Tibial nerve (tissue), 4 donors: ENCODE measurements around the gene SSPN. TPM values are rescaled to one million over a fixed set of nuclear protein-coding genes. Genes with fewer than 3 reads are reported as not detected.

Source experiments
- DNase-seq, 2 donors: peaks; one replicate each; pipeline ENCODE4 v3.0.0-alpha.2; 2019; ENCODE audit warnings: low spot score in 2 of 2
- H3K27ac ChIP-seq, 4 donors: fragments of 200-600 bp; sonication (generic) in 3 of 4; one replicate each; pipeline ENCODE4 v1.5.1; 2017 to 2019; ENCODE audit warnings: mild to moderate bottlenecking in 1 of 4
- H3K27me3 ChIP-seq, 2 donors: fragments of 200-600 bp; sonication (generic) in 1 of 2; one replicate each; pipeline versions ENCODE4 v1.5.1 to v1.6.0; 2017 to 2019
- H3K36me3 ChIP-seq, 3 donors: fragments of 200-600 bp; sonication (generic); one replicate each; pipeline ENCODE4 v1.5.1; 2018 to 2019
- H3K4me1 ChIP-seq, 4 donors: fragments of 200-600 bp; sonication (generic) in 3 of 4; one replicate each; pipeline ENCODE4 v1.5.1; 2017 to 2019
- H3K4me3 ChIP-seq, 4 donors: fragments of 200-600 bp; sonication (generic) in 3 of 4; one replicate each; pipeline ENCODE4 v1.5.1; 2017 to 2019; ENCODE audit warnings: mild to moderate bottlenecking in 1 of 4, moderate library complexity in 1 of 4
- H3K9me3 ChIP-seq, 4 donors: fragments of 200-600 bp; sonication (generic) in 3 of 4; one replicate each; pipeline ENCODE4 v1.5.1; 2017 to 2019
- EP300 ChIP-seq, 2 donors: sonication (generic); formaldehyde crosslinking; IDR thresholded peaks; one replicate each; pipeline ENCODE4 v1.6.1; 2017; ENCODE audit warnings: antibody characterized with exemption in 2 of 2, mild to moderate bottlenecking in 1 of 2
- POLR2A ChIP-seq, 2 donors: fragments of 450-650 bp; IDR thresholded peaks; one replicate each; pipeline ENCODE4 v1.6.1; 2017; ENCODE audit warnings: antibody characterized with exemption in 2 of 2, mild to moderate bottlenecking in 2 of 2, moderate library complexity in 2 of 2
- WGBS, 2 donors: methylation state at CpG; one replicate each; pipeline ENCODE4 v1.1.5; 2018; 5-methylcytosine and 5-hydroxymethylcytosine counted together
- total RNA-seq, 4 donors: library from RNA; depleted of rRNA; stranded (reverse); fragments of >200 nt; gene quantifications; one replicate each; pipeline ENCODE4 v1.1.0, GENCODE V29; 2016
- TF ChIP-seq, protein P1 (sequence below), 5 experiments: fragments of 200-600 bp in 3 of 5; fragments of 450-650 bp in 2 of 5; sonication (generic) in 3 of 5; IDR thresholded peaks; one replicate each; pipeline ENCODE4 v1.5.1; 2016 to 2019; ENCODE audit warnings: antibody characterized with exemption in 5 of 5, mild to moderate bottlenecking in 3 of 5, moderate library complexity in 2 of 5

SSPN gene
- total RNA-seq, 4 donors from 2014 or later = 19.2 to 54.4 (median 45.2) TPM

DNA sequence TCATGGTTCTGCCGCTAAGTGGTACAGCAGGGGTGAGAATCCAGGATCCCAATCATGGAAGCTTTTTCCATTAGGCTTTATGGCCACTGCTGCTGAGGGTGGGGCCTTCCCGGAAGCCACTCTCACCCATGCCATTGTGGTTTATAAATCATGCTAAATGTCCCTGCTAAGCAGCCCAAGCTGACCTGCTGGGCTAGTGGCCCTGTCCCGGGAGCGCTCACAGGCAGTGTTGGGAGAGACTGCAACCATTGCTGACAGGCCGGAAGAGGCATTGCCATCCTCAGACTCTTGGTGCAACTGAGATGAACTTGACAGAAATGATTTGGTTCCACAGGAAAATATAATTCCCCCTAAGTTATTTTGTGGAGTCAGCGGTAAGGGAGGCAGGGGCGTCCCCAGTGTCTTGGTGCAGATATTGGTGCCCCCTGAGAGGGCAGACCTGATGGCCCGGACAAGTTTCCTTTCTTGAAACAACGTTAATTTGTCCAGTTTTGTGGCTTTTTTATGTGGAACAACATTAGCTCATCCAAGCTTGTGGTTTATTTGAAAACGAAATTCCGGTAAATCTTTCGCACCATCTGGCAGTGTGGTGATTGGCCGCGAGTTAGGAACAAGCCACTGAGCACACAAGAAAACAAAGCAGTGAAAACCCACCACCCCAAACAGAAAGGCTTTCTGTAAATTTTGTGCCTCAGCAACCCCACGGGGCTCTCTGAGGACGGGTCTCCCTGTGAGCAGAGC is 82.3 kb downstream of the SSPN start:
- no peak overlapping the region for H3K4me3 ChIP-seq
- no peaks in the 10 kb centered on the region for H3K9me3 ChIP-seq
- no peaks in the 10 kb centered on the region for H3K36me3 ChIP-seq
- no peak overlapping the region for H3K27ac ChIP-seq
- WGBS, 2 donors = 72 to 77% methylated on average over 16 of the region's 16 CpGs
- H3K27me3 ChIP-seq = no peaks in the 10 kb centered on the region
- H3K4me1 ChIP-seq = peaks cover 0 to 28% (median 13%) of the 10 kb centered on the region in 4 donors
- DNase-seq = no peak
- TF ChIP-seq POLR2A (IDR thresholded peaks at IDR 0.05) (no peak), EP300 (IDR thresholded peaks at IDR 0.05) (no peak)
- TF ChIP-seq, protein P1, sequence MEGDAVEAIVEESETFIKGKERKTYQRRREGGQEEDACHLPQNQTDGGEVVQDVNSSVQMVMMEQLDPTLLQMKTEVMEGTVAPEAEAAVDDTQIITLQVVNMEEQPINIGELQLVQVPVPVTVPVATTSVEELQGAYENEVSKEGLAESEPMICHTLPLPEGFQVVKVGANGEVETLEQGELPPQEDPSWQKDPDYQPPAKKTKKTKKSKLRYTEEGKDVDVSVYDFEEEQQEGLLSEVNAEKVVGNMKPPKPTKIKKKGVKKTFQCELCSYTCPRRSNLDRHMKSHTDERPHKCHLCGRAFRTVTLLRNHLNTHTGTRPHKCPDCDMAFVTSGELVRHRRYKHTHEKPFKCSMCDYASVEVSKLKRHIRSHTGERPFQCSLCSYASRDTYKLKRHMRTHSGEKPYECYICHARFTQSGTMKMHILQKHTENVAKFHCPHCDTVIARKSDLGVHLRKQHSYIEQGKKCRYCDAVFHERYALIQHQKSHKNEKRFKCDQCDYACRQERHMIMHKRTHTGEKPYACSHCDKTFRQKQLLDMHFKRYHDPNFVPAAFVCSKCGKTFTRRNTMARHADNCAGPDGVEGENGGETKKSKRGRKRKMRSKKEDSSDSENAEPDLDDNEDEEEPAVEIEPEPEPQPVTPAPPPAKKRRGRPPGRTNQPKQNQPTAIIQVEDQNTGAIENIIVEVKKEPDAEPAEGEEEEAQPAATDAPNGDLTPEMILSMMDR (IDR thresholded peaks at IDR 0.05) = no peak

- TF ChIP-seq EP300 (IDR thresholded peaks at IDR 0.05) (no peak), POLR2A (IDR thresholded peaks at IDR 0.05) (no peak)
- TF ChIP-seq, protein P1 (IDR thresholded peaks at IDR 0.05) = no peak
- no peak overlapping the region for H3K27ac ChIP-seq
- 75 to 78% methylated on average over 1 of the region's 1 CpG for WGBS, 2 donors
- no peaks in the 10 kb centered on the region for H3K27me3 ChIP-seq
- no peak for DNase-seq
- H3K9me3 ChIP-seq = no peaks in the 10 kb centered on the region
- peaks cover 0 to 24% (median 12%) of the 10 kb centered on the region in 4 donors for H3K4me1 ChIP-seq
- H3K4me3 ChIP-seq = no peak overlapping the region
- no peaks in the 10 kb centered on the region for H3K36me3 ChIP-seq
Observed at GRCh38 chr12:26278266-26278665, 82.9 kb downstream of the SSPN start.

- no peaks in the 10 kb centered on the region for H3K36me3 ChIP-seq
- DNase-seq = no peak
- H3K4me3 ChIP-seq = no peak overlapping the region
- 78 to 82% methylated on average over 5 of the region's 5 CpGs for WGBS, 2 donors
- no peak overlapping the region for H3K27ac ChIP-seq
- TF ChIP-seq, protein P1 (IDR thresholded peaks at IDR 0.05) = no peak
- TF ChIP-seq EP300 (IDR thresholded peaks at IDR 0.05) = no peak
- TF ChIP-seq POLR2A (IDR thresholded peaks at IDR 0.05) = no peak
- no peaks in the 10 kb centered on the region for H3K27me3 ChIP-seq
- H3K9me3 ChIP-seq = no peaks in the 10 kb centered on the region
- H3K4me1 ChIP-seq = peaks cover 0 to 20% (median 12%) of the 10 kb centered on the region in 4 donors
Observed at GRCh38 chr12:26278666-26279065, 83.3 kb downstream of the SSPN start.

- Histone ChIP-seq H3K4me1 (peaks cover 0 to 16% (median 11%) of the 10 kb centered on the region in 4 donors), H3K27me3 (no peaks in the 10 kb centered on the region), H3K27ac (no peak overlapping the region), H3K36me3 (no peaks in the 10 kb centered on the region), H3K9me3 (no peaks in the 10 kb centered on the region), H3K4me3 (no peak overlapping the region)
- TF ChIP-seq POLR2A (IDR thresholded peaks at IDR 0.05) (no peak), EP300 (IDR thresholded peaks at IDR 0.05) (no peak)
- TF ChIP-seq, protein P1 (IDR thresholded peaks at IDR 0.05) = no peak
- no peak for DNase-seq
Observed at GRCh38 chr12:26279091-26279490, 83.7 kb downstream of the SSPN start.

GRCh38 chr12:26279908-26280307 is 84.5 kb downstream of the SSPN start:
- WGBS, 2 donors = 84 to 94% methylated on average over 5 of the region's 5 CpGs
- Histone ChIP-seq H3K36me3 (no peaks in the 10 kb centered on the region), H3K4me1 (peaks cover 0 to 8% (median 5%) of the 10 kb centered on the region in 4 donors), H3K4me3 (no peak overlapping the region), H3K27me3 (no peaks in the 10 kb centered on the region), H3K9me3 (no peaks in the 10 kb centered on the region), H3K27ac (no peak overlapping the region)
- DNase-seq = no peak
- TF ChIP-seq POLR2A (IDR thresholded peaks at IDR 0.05) (no peak), EP300 (IDR thresholded peaks at IDR 0.05) (no peak)
- TF ChIP-seq, protein P1 (IDR thresholded peaks at IDR 0.05) = no peak
